Dermis microvascular lymphatic vessel endothelial cell (primary cell): Measurements from ENCODE around the gene COL24A1. TPM values are rescaled to one million over a fixed set of nuclear protein-coding genes. Genes with fewer than 3 reads are reported as not detected.

ENCODE experiments used
- DNase-seq, 2 donors: peaks; one replicate each; pipeline versions ENCODE4 v3.0.0 to v3.0.0-alpha.2; 2010; ENCODE audit warnings: low read depth in 2 of 2
- total RNA-seq: library from RNA; depleted of rRNA; stranded (reverse); fragments of >200 nt; gene quantifications from 2 replicates; pipeline ENCODE4 v1.2.1, GENCODE V29; 2014

Gene COL24A1
- under 0.01 TPM in 1 of 2 replicates, not detected in the other for total RNA-seq

GRCh38 chr1:86156566-86157455, at the start of gene COL24A1:
TSS of gene COL24A1 (minus strand) at chr1:86156772. CDS start at chr1:86156396, 376 bp downstream.
- DNase-seq = peak in 1 of 2 donors; percentile 19

- no peak for DNase-seq
Measured at GRCh38 chr1:86205741-86206140, 49.2 kb upstream of the COL24A1 start.

GRCh38 chr1:86202552-86203340, 46.2 kb upstream of the COL24A1 start:
- no peak for DNase-seq

- DNase-seq = no peak
Measured at GRCh38 chr1:86201311-86201710, 44.7 kb upstream of the COL24A1 start.

- no peak for DNase-seq
Measured at GRCh38 chr1:86200901-86201300, 44.3 kb upstream of the COL24A1 start.

GRCh38 chr1:86197206-86197855, 40.8 kb upstream of the COL24A1 start:
- no peak for DNase-seq

- DNase-seq = no peak
Measured at GRCh38 chr1:86195281-86195680, 38.7 kb upstream of the COL24A1 start.

GRCh38 chr1:86194491-86195034, 38.0 kb upstream of the COL24A1 start:
- DNase-seq = no peak

GRCh38 chr1:86192417-86192816, 35.8 kb upstream of the COL24A1 start:
- DNase-seq = no peak

GRCh38 chr1:86191958-86192357, 35.4 kb upstream of the COL24A1 start:
- DNase-seq = no peak

- no peak for DNase-seq
Measured at GRCh38 chr1:86190873-86191272, 34.3 kb upstream of the COL24A1 start.

- no peak for DNase-seq
Measured at GRCh38 chr1:86184426-86184825, 27.9 kb upstream of the COL24A1 start.

- no peak for DNase-seq
Measured at GRCh38 chr1:86183810-86184209, 27.2 kb upstream of the COL24A1 start.

GRCh38 chr1:86176226-86176625, 19.7 kb upstream of the COL24A1 start:
- no peak for DNase-seq

GRCh38 chr1:86175756-86176155, 19.2 kb upstream of the COL24A1 start:
- DNase-seq = no peak

- DNase-seq = no peak
Measured at GRCh38 chr1:86169625-86170024, 13.1 kb upstream of the COL24A1 start.

GRCh38 chr1:86159800-86160199, 3.2 kb upstream of the COL24A1 start:
- DNase-seq = no peak

GRCh38 chr1:86155807-86156565, 586 bp downstream of the COL24A1 start:
- no peak for DNase-seq

- no peak for DNase-seq
Measured at GRCh38 chr1:86155051-86155806, 1.3 kb downstream of the COL24A1 start.

GRCh38 chr1:86154571-86155050, 2.0 kb downstream of the COL24A1 start:
- DNase-seq = no peak
